Endothelial cell of umbilical vein (primary cell): Measurements from ENCODE around the gene EIF5A2. TPM values are rescaled to one million over a fixed set of nuclear protein-coding genes. Genes with fewer than 3 reads are reported as not detected.

Experiments used
- BruUV-seq: library from RNA; stranded (reverse); fragments of 400-500 nt; replicated peaks from 2 replicates; lab custom pipeline; 2021; lab: Mats Ljungman, UMichigan
- CTCF ChIA-PET: fragments of 300-600, 350-600 bp; sonication (Branson Sonifier 250); formaldehyde crosslinking; loops from one replicate; lab custom pipeline; 2021; ENCODE audit warnings: antibody characterized with exemption, inconsistent platforms; lab: Charles Lee
- POLR2A ChIA-PET: fragments of 300-600, 350-600 bp; sonication (Branson Sonifier 250); formaldehyde crosslinking; loops from one replicate; lab custom pipeline; 2021; ENCODE audit warnings: antibody characterized with exemption, inconsistent platforms; lab: Charles Lee
- DNase-seq: peaks from one replicate; pipeline ENCODE4 v3.0.0-alpha.2; 2011; ENCODE audit warnings: low read depth, low spot score
- FAIRE-seq: peaks from 2 replicates; lab custom pipeline; 2011; peaks lifted over from hg19 to GRCh38; lab: Jason Lieb, UNC
- H2AFZ ChIP-seq: 2 replicates; pipeline ENCODE4 v1.6.0; 2012; ENCODE audit warnings: low read depth, low read length, control low read depth, inconsistent platforms
- H3K27ac ChIP-seq: 2 replicates; pipeline ENCODE4 v1.5.1; 2011; ENCODE audit warnings: low read depth, mild to moderate bottlenecking, control low read depth, low read length, moderate library complexity; ENCODE audit not compliant: insufficient read depth
- H3K27me3 ChIP-seq, 2 experiments: 2 replicates each; pipeline versions ENCODE4 v1.6.0 to v1.6.1; 2011; ENCODE audit warnings: low read length in 2 of 2, mixed read lengths in 1 of 2; ENCODE audit not compliant: control insufficient read depth in 2 of 2, insufficient read depth in 2 of 2
- H3K36me3 ChIP-seq, 2 experiments: 2 replicates in 1 of 2; 3 replicates in 1 of 2; pipeline ENCODE4 v1.5.1; 2011; ENCODE audit warnings: low read length in 2 of 2, mild to moderate bottlenecking in 1 of 2, moderate library complexity in 1 of 2; ENCODE audit not compliant: control insufficient read depth in 2 of 2, insufficient read depth in 2 of 2; ENCODE audit errors: extremely low read depth in 1 of 2
- H3K4me1 ChIP-seq: 3 replicates; pipeline ENCODE4 v1.5.1; 2011; ENCODE audit warnings: mild to moderate bottlenecking, low read length; ENCODE audit not compliant: control insufficient read depth, insufficient read depth; ENCODE audit errors: extremely low read depth
- H3K4me2 ChIP-seq: 2 replicates; pipeline ENCODE4 v1.6.1; 2011; ENCODE audit warnings: low read length, control low read depth, mixed read lengths; ENCODE audit not compliant: insufficient read depth
- H3K4me3 ChIP-seq, 3 experiments: fragments of 200-600 bp in 1 of 3; sonication (generic), shearing (Covaris generic) in 1 of 3; replicated peaks in 1 of 3; 2 replicates each; pipeline ENCODE4 v1.5.1; 2011 to 2016; ENCODE audit warnings: control low read depth in 3 of 3, low read length in 3 of 3, mild to moderate bottlenecking in 2 of 3, inconsistent platforms in 1 of 3, low read depth in 1 of 3, moderate library complexity in 1 of 3; ENCODE audit not compliant: insufficient read depth in 1 of 3
- H3K79me2 ChIP-seq: 2 replicates; pipeline ENCODE4 v1.6.0; 2012; ENCODE audit warnings: low read length, inconsistent platforms; ENCODE audit not compliant: control insufficient read depth, insufficient read depth
- H3K9ac ChIP-seq: replicated peaks from 2 replicates; pipeline ENCODE3; 2011; ENCODE audit warnings: low read length, control low read depth; ENCODE audit not compliant: insufficient read depth; ENCODE audit errors: extremely low read depth
- H3K9me1 ChIP-seq: replicated peaks from 3 replicates; pipeline ENCODE4 v1.6.0; 2011; ENCODE audit warnings: mild to moderate bottlenecking, low read length; ENCODE audit not compliant: control insufficient read depth, insufficient read depth; ENCODE audit errors: extremely low read depth
- H3K9me3 ChIP-seq: replicated peaks from 2 replicates; pipeline ENCODE4 v1.5.1; 2012; ENCODE audit warnings: low read length, inconsistent platforms; ENCODE audit not compliant: control insufficient read depth, insufficient read depth
- H4K20me1 ChIP-seq: replicated peaks from 2 replicates; pipeline ENCODE3; 2011; ENCODE audit warnings: mild to moderate bottlenecking, low read length; ENCODE audit not compliant: control insufficient read depth, insufficient read depth; ENCODE audit errors: extremely low read depth
- CTCF ChIP-seq, 2 donors: IDR thresholded peaks; 1 replicate in 1 of 2; 2 replicates in 1 of 2; pipeline ENCODE4 v1.5.1; 2011; ENCODE audit warnings: low read length in 2 of 2, mild to moderate bottlenecking in 2 of 2, moderate library complexity in 2 of 2, control low read depth in 1 of 2, inconsistent platforms in 1 of 2, low read depth in 1 of 2; ENCODE audit not compliant: insufficient read depth in 1 of 2; ENCODE audit errors: extremely low read depth in 1 of 2
- EZH2 ChIP-seq: IDR thresholded peaks from 2 replicates; pipeline ENCODE4 v1.6.1; 2012; ENCODE audit warnings: borderline replicate concordance, low read depth, mild to moderate bottlenecking, moderate library complexity, low read length, inconsistent platforms; ENCODE audit not compliant: severe bottlenecking
- FOS ChIP-seq: IDR thresholded peaks from 2 replicates; pipeline ENCODE4 v1.6.1; 2011; ENCODE audit warnings: mild to moderate bottlenecking, low read length, moderate library complexity, borderline replicate concordance; ENCODE audit not compliant: insufficient read depth
- GATA2 ChIP-seq: IDR thresholded peaks from 2 replicates; pipeline ENCODE4 v1.7.0; 2011; ENCODE audit warnings: low read depth, mild to moderate bottlenecking, moderate library complexity, mixed read lengths, low read length; ENCODE audit not compliant: insufficient read length, insufficient read depth
- JUN ChIP-seq: IDR thresholded peaks from 2 replicates; pipeline ENCODE4 v1.6.1; 2011; ENCODE audit warnings: borderline replicate concordance, low read depth; ENCODE audit not compliant: insufficient read length, insufficient read depth
- MAX ChIP-seq: IDR thresholded peaks from 2 replicates; pipeline ENCODE4 v1.6.1; 2011; ENCODE audit not compliant: insufficient read depth, insufficient read length
- MYC ChIP-seq: IDR thresholded peaks from one replicate; pipeline ENCODE4 v1.6.1; 2011; ENCODE audit warnings: mild to moderate bottlenecking, low read depth, low read length
- POLR2A ChIP-seq: IDR thresholded peaks from 2 replicates; pipeline ENCODE4 v1.6.1; 2012; ENCODE audit warnings: low read depth, mild to moderate bottlenecking, control low read depth, low read length
- POLR2AphosphoS5 ChIP-seq: IDR thresholded peaks from 2 replicates; pipeline ENCODE4 v1.6.1; 2012; ENCODE audit warnings: low read depth, mild to moderate bottlenecking, control low read depth, low read length, moderate library complexity; ENCODE audit not compliant: insufficient read depth
- dilution Hi-C: fragments of 300-500 bp; cut with MboI; formaldehyde crosslinking; loops from one replicate; pipeline ENCODE4 v1.15.0; 2019; ENCODE audit warnings: low sequenced_read_pairs; ENCODE audit not compliant: extremely low pct_ligation_motif_present
- intact Hi-C: fragments of 100-400 bp; cut with micrococcal nuclease; formaldehyde crosslinking; loops from one replicate; pipeline ENCODE4 v1.10.0; 2022
- polyA plus RNA-seq, 4 experiments: library from polyadenylated mRNA; depleted of rRNA in 3 of 4; stranded (reverse) in 3 of 4; unstranded in 1 of 4; fragments of >200 nt; gene quantifications; 2 replicates each; pipeline versions ENCODE4 v1.2.1 to v1.2.3, GENCODE V29; 2011 to 2012; ENCODE audit warnings: missing spikeins in 1 of 4
- total RNA-seq: library from RNA; stranded (reverse); gene quantifications from 2 replicates; pipeline ENCODE4 v1.2.3, GENCODE V29; 2021

Gene EIF5A2
- total and polyA plus RNA-seq, 2 donors (not counting 3 experiments of a cell fraction or from before 2014, with no cell fraction given), result 3.7 to 10.9 TPM

GRCh38 chr3:170869239-170869590 lies 39.2 kb downstream of the EIF5A2 start:
- ChIA-PET POLR2A (interaction anchor here (1.5 kb wide), 1 partner anchor 39 kb away, joined by 7 read pairs; the partner anchor contains the start of gene EIF5A2), CTCF (interaction anchor here (1.6 to 2.1 kb wide), 2 partner anchors 92 to 456 kb away, joined by 3 to 8 read pairs; no protein-coding TSS in a partner anchor)
- H3K27me3 ChIP-seq, result no peaks in the 10 kb centered on the region
- intact Hi-C loops (loop anchor here (5.0 kb wide), 1 partner anchor 457 kb away; no protein-coding TSS in a partner anchor), dilution Hi-C loops (no loop called here)
- peak overlapping the region; percentile 87 for H3K27ac ChIP-seq
- no peaks in the 10 kb centered on the region for H4K20me1 ChIP-seq
- TF ChIP-seq JUN (no peak), EZH2 (no peak), MYC (no peak), GATA2 (no peak), FOS (no peak), CTCF (IDR thresholded peaks at IDR 0.05; ENCODE audit: extremely low read depth in 1 of 2, insufficient read depth in 1 of 2, low read depth in 1 of 2, low read length in 2 of 2) (no peak), POLR2AphosphoS5 (no peak), POLR2A (no peak), MAX (no peak)
- peaks cover 13 to 14% of the 10 kb centered on the region in 2 experiments for H3K36me3 ChIP-seq
- H2AFZ ChIP-seq, result no peak overlapping the region
- DNase-seq, result peak; percentile 22
- peaks cover 21% of the 10 kb centered on the region for H3K4me1 ChIP-seq
- peak overlapping the region; percentile 98 for H3K9ac ChIP-seq
- BruUV-seq, result no TSS peak
- H3K79me2 ChIP-seq, result peaks cover 28% of the 10 kb centered on the region
- peak overlapping the region; percentile 94 for H3K4me2 ChIP-seq
- H3K4me3 ChIP-seq, result peak overlapping the region; percentile 79 to 94 (median 84)
- FAIRE-seq, result no peak
- no peaks in the 10 kb centered on the region for H3K9me3 ChIP-seq
- H3K9me1 ChIP-seq, result no peaks in the 10 kb centered on the region
